ENCODE results near the gene CADPS2.

Gene CADPS2

DNA sequence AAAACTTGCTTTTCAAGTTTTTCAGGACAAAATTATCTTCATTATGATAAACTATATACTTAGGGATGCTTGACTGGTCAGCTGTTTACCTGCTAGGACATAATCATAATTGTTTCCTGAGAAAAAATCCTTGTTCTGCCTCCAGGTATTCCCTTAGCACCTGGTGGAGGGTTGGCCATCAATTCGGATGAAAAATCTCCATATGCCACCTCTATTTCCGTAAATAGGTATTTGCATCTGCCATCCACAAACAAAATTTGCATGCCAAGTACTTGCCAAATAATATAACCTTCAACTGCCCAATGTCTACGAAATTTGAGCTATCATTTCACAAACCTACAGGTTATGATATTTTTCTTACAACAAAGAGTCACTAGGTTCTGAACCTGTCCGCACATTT is 313.6 kb downstream of the CADPS2 start (continued):
- no peak for TF ChIP-seq SNAI2 (CRISPR knock-in tag; IDR thresholded peaks at IDR 0.05)

DNA sequence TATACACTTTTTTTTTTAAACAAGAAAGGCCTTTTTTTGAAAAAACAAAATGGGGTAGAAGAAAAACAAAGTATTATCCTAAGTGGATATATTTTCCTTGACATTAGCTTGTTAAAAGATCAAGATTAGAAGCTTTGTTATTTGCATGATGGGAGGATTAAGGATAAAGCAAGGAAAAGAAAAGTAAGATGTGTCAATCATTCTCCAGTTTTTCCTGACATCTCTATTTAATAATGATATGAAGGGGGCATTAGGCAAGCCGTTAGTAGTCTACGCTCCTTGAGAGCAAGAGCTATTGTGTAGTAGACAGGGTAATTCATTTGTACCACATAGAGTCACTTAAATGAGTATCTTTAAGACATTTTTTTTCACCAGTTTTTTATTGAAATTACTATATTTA is 324.9 kb downstream of the CADPS2 start:
- TF ChIP-seq, protein P1, sequence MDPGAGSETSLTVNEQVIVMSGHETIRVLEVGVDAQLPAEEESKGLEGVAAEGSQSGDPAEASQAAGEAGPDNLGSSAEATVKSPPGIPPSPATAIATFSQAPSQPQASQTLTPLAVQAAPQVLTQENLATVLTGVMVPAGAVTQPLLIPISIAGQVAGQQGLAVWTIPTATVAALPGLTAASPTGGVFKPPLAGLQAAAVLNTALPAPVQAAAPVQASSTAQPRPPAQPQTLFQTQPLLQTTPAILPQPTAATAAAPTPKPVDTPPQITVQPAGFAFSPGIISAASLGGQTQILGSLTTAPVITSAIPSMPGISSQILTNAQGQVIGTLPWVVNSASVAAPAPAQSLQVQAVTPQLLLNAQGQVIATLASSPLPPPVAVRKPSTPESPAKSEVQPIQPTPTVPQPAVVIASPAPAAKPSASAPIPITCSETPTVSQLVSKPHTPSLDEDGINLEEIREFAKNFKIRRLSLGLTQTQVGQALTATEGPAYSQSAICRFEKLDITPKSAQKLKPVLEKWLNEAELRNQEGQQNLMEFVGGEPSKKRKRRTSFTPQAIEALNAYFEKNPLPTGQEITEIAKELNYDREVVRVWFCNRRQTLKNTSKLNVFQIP (CRISPR knock-in tag; IDR thresholded peaks at IDR 0.05; ENCODE audit: borderline replicate concordance, low read depth) = no peak
- no peak for TF ChIP-seq CSDC2 (CRISPR knock-in tag; IDR thresholded peaks at IDR 0.05)
- no peak for TF ChIP-seq ZFP30 (CRISPR knock-in tag; IDR thresholded peaks at IDR 0.05)
- no peak for TF ChIP-seq ISL1 (CRISPR knock-in tag; IDR thresholded peaks at IDR 0.05)
- TF ChIP-seq PPARA (CRISPR knock-in tag; IDR thresholded peaks at IDR 0.05; ENCODE audit: borderline replicate concordance) = no peak
- TF ChIP-seq SNAI2 (CRISPR knock-in tag; IDR thresholded peaks at IDR 0.05) = no peak
- no peak for TF ChIP-seq ESRRG (CRISPR knock-in tag; IDR thresholded peaks at IDR 0.05)
- no peak for TF ChIP-seq OSR1 (CRISPR knock-in tag; IDR thresholded peaks at IDR 0.05)
- TF ChIP-seq, protein P2, sequence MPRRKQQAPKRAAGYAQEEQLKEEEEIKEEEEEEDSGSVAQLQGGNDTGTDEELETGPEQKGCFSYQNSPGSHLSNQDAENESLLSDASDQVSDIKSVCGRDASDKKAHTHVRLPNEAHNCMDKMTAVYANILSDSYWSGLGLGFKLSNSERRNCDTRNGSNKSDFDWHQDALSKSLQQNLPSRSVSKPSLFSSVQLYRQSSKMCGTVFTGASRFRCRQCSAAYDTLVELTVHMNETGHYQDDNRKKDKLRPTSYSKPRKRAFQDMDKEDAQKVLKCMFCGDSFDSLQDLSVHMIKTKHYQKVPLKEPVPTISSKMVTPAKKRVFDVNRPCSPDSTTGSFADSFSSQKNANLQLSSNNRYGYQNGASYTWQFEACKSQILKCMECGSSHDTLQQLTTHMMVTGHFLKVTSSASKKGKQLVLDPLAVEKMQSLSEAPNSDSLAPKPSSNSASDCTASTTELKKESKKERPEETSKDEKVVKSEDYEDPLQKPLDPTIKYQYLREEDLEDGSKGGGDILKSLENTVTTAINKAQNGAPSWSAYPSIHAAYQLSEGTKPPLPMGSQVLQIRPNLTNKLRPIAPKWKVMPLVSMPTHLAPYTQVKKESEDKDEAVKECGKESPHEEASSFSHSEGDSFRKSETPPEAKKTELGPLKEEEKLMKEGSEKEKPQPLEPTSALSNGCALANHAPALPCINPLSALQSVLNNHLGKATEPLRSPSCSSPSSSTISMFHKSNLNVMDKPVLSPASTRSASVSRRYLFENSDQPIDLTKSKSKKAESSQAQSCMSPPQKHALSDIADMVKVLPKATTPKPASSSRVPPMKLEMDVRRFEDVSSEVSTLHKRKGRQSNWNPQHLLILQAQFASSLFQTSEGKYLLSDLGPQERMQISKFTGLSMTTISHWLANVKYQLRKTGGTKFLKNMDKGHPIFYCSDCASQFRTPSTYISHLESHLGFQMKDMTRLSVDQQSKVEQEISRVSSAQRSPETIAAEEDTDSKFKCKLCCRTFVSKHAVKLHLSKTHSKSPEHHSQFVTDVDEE (CRISPR knock-in tag; IDR thresholded peaks at IDR 0.05) = no peak
- no peak for TF ChIP-seq ZNF565 (CRISPR knock-in tag; conservative IDR thresholded peaks at IDR 0.05; ENCODE audit: low read depth)
- no peak for TF ChIP-seq RARB (CRISPR knock-in tag; IDR thresholded peaks at IDR 0.05)
- TF ChIP-seq, protein P3, sequence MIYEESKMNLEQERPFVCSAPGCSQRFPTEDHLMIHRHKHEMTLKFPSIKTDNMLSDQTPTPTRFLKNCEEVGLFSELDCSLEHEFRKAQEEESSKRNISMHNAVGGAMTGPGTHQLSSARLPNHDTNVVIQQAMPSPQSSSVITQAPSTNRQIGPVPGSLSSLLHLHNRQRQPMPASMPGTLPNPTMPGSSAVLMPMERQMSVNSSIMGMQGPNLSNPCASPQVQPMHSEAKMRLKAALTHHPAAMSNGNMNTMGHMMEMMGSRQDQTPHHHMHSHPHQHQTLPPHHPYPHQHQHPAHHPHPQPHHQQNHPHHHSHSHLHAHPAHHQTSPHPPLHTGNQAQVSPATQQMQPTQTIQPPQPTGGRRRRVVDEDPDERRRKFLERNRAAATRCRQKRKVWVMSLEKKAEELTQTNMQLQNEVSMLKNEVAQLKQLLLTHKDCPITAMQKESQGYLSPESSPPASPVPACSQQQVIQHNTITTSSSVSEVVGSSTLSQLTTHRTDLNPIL (CRISPR knock-in tag; IDR thresholded peaks at IDR 0.05; ENCODE audit: low read depth) = no peak
- no peak for TF ChIP-seq TCF4 (CRISPR knock-in tag; IDR thresholded peaks at IDR 0.05; ENCODE audit: borderline replicate concordance)
- no peak for TF ChIP-seq ZC3H10 (CRISPR knock-in tag; IDR thresholded peaks at IDR 0.05)
- TF ChIP-seq BACH2 (CRISPR knock-in tag; IDR thresholded peaks at IDR 0.05; ENCODE audit: borderline replicate concordance) = no peak
- TF ChIP-seq, protein P4, sequence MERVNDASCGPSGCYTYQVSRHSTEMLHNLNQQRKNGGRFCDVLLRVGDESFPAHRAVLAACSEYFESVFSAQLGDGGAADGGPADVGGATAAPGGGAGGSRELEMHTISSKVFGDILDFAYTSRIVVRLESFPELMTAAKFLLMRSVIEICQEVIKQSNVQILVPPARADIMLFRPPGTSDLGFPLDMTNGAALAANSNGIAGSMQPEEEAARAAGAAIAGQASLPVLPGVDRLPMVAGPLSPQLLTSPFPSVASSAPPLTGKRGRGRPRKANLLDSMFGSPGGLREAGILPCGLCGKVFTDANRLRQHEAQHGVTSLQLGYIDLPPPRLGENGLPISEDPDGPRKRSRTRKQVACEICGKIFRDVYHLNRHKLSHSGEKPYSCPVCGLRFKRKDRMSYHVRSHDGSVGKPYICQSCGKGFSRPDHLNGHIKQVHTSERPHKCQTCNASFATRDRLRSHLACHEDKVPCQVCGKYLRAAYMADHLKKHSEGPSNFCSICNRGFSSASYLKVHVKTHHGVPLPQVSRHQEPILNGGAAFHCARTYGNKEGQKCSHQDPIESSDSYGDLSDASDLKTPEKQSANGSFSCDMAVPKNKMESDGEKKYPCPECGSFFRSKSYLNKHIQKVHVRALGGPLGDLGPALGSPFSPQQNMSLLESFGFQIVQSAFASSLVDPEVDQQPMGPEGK (CRISPR knock-in tag; IDR thresholded peaks at IDR 0.05; ENCODE audit: borderline replicate concordance) = no peak
- TF ChIP-seq TOX (CRISPR knock-in tag; IDR thresholded peaks at IDR 0.05; ENCODE audit: borderline replicate concordance) = no peak
- TF ChIP-seq, protein P5, sequence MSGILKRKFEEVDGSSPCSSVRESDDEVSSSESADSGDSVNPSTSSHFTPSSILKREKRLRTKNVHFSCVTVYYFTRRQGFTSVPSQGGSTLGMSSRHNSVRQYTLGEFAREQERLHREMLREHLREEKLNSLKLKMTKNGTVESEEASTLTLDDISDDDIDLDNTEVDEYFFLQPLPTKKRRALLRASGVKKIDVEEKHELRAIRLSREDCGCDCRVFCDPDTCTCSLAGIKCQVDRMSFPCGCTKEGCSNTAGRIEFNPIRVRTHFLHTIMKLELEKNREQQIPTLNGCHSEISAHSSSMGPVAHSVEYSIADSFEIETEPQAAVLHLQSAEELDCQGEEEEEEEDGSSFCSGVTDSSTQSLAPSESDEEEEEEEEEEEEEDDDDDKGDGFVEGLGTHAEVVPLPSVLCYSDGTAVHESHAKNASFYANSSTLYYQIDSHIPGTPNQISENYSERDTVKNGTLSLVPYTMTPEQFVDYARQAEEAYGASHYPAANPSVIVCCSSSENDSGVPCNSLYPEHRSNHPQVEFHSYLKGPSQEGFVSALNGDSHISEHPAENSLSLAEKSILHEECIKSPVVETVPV (CRISPR knock-in tag; IDR thresholded peaks at IDR 0.05) = no peak
- no peak for TF ChIP-seq GLIS3 (CRISPR knock-in tag; IDR thresholded peaks at IDR 0.05)
- no peak for TF ChIP-seq ZNF8 (CRISPR knock-in tag; IDR thresholded peaks at IDR 0.05)
- ATAC-seq = no peak

DNA sequence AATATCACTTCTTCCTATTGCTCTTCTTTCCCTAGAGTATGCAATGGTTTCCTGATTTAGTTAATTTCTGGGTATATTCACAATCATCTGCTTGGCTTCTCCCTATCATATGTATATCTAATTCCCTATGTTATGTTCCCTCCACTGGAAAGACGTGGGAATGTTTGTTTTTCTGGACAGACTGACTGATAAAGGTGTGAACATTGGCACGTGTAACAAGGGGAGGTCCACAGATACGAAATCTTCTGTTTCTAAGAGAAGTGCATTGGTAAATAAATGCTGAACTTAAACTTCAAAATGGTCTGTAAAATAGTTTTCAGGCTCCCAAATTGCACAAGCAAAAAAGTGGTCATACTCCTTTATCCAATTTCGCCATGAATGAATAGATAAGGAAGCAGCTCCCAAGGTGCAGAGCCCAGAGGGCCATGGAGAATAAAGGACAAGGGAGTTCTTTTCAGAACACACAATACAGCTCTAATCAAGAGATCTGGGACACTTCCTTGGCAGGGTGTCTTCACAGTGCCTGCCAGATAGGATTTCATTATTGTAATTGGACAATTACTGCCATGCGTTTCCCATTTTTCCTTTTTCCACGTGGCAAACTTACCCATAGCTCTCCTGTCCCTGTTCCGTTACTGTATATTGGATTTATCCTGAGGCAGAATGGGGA is 329.3 kb downstream of the CADPS2 start:
- TF ChIP-seq CSDC2 (CRISPR knock-in tag; IDR thresholded peaks at IDR 0.05) (no peak), ZNF565 (CRISPR knock-in tag; conservative IDR thresholded peaks at IDR 0.05; ENCODE audit: low read depth) (no peak), TCF4 (CRISPR knock-in tag; IDR thresholded peaks at IDR 0.05; ENCODE audit: borderline replicate concordance) (no peak)
- TF ChIP-seq, protein P5 (CRISPR knock-in tag; IDR thresholded peaks at IDR 0.05) = no peak
- no peak for ATAC-seq

Measured in SK-N-SH treated with all-trans-retinoic acid at 6 μM for 48 hours (cell line).